ENCODE data around the gene MGAT3. TPM values are rescaled to one million over a fixed set of nuclear protein-coding genes. Genes with fewer than 3 reads are reported as not detected.

Gene MGAT3
- total RNA-seq, 2 donors from 2014 or later, result 8.9 to 19.1 TPM

DNA sequence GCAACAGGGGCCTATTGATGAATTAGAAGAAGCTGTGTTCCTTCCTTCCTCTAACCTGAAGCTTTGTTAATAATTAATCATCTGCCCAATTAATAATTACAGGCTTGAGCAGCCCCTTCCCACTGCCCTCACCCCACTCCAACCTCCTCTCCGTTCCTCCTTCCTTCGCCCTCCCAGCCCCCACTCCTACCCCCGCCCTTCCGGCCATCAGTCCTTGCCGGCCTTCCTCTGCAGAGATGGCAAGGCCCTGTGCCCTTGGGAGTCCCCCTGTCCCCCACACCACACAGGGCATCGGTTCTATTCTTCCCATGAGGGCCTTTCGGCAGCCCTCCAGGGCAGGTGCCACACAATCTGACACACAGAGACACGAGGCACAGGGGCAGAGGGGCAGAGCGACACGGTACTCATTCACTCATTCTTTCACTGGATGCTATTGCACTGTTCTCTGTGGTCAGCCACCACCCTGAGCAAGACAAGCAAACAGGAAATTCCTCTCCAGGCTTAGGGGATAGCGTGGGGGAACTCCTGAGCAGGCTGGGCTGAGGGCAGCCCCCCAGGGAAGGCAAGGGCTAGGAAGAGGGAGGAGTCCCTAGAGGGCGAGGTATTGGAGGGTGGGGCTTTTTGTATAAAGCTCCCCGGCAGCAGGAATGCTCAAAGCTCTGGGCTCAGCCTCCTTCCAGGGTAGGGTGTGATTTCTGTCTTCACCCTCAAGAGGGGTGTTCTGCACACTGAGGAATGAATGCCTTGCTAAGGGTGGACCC, 14.7 kb downstream of the MGAT3 start:
- peaks cover 35% of the 10 kb centered on the region for H3K4me1 ChIP-seq
- no peaks in the 10 kb centered on the region for H3K9me3 ChIP-seq
- no peak for TF ChIP-seq CTCF (IDR thresholded peaks at IDR 0.05)
- no peaks in the 10 kb centered on the region for H3K27me3 ChIP-seq
- H3K9ac ChIP-seq (ENCODE audit: low read depth in 2 of 2, low read length in 2 of 2), result peak overlapping the region in 1 of 2 donors; percentile 53
- intact Hi-C loops (cut with DNase I), result no loop called here
- H3K27ac ChIP-seq, result peak overlapping the region; percentile 27
- DNase-seq, result peak; percentile 59
- no peaks in the 10 kb centered on the region for H3K36me3 ChIP-seq
- H3K4me3 ChIP-seq, result no peak overlapping the region

DNA sequence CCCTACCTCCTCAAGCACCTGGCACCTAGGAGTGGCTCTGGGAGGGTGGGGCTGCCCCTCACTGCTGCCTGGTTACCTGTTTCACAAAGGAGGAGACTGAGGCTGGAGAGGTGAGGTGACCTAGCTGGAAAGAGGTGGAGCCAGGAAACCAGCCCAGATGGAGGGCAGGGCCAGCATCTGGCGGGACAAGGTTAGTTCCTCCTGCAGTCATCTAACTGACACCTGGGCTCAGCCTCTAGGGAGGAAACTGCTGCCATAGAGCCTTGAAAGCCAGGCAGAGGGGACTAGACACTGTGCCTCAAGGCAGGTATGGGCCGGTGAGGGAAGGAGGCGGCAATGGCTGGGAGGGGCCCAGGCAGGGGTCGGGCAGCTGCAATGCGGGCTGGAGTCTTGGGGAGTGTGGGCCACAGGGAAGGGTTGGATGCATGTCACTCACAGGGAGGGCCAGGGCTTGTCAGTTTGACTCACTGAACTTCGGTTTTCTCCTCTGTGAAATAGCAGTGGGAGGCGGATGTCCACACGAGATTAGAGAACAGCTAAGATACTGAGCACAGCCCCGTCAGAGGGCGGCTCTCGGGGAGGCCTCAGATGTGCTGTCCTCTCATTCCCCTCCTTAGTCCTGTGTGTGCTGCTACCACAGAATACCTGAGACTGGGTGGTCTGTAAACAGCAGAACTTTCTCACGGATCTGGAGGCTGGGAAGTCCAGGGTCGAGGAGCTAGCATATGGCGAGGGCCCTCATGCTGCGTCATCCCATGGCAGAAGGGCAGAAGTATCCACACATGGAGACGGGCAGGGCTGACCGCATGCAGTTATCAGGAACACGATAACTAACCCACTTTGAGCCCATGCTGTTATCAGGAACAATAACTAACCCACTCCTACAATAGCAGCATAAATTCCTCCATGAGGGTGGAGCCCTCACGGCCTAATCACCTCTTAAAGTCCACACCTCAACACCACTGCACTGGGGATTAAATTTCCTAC, 16.1 kb downstream of the MGAT3 start:
- peak overlapping the region; percentile 69 for H3K27ac ChIP-seq
- no peaks in the 10 kb centered on the region for H3K36me3 ChIP-seq
- TF ChIP-seq CTCF (IDR thresholded peaks at IDR 0.05), result no peak
- H3K9me3 ChIP-seq, result no peaks in the 10 kb centered on the region
- H3K9ac ChIP-seq (ENCODE audit: low read depth in 2 of 2, low read length in 2 of 2), result peak overlapping the region in 1 of 2 donors; percentile 53
- H3K4me1 ChIP-seq, result peaks cover 35% of the 10 kb centered on the region
- intact Hi-C loops (cut with DNase I), result no loop called here
- H3K4me3 ChIP-seq, result peak overlapping the region; percentile 14
- DNase-seq, result peak; percentile 93
- H3K27me3 ChIP-seq, result no peaks in the 10 kb centered on the region

DNA sequence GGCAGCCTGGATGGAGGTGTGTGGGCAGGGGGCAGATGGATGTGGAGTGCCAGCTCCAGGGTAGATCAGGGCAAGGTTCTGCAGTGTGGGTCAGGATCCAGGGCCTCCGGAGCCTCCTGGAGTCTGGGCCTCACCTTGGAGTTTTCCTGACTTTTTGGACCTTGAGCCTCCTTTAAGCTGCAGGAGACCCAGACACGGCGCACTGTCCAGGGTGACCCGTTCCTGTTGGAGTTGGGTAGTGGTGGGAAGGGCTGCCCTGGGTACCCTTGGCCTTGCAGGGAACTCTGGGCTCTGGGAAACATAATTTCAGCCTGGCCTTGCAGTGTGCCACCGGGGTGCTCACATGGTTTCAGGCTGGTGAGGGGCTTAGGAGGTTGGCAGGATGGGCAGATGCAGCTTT, 17.0 kb downstream of the MGAT3 start:
- H3K4me1 ChIP-seq, result peaks cover 35% of the 10 kb centered on the region
- peak overlapping the region in 1 of 2 donors; percentile 4 for H3K9ac ChIP-seq (ENCODE audit: low read depth in 2 of 2, low read length in 2 of 2)
- TF ChIP-seq CTCF (IDR thresholded peaks at IDR 0.05), result no peak
- no peaks in the 10 kb centered on the region for H3K9me3 ChIP-seq
- peak overlapping the region; percentile 69 for H3K27ac ChIP-seq
- H3K4me3 ChIP-seq, result peak overlapping the region; percentile 14
- no peak for DNase-seq
- H3K27me3 ChIP-seq, result no peaks in the 10 kb centered on the region
- H3K36me3 ChIP-seq, result no peaks in the 10 kb centered on the region
- intact Hi-C loops (cut with DNase I), result no loop called here

- Histone ChIP-seq H3K9me3 (no peaks in the 10 kb centered on the region), H3K9ac (ENCODE audit: low read depth in 2 of 2, low read length in 2 of 2) (peak overlapping the region in 1 of 2 donors; percentile 4), H3K4me1 (peaks cover 29% of the 10 kb centered on the region), H3K36me3 (no peaks in the 10 kb centered on the region), H3K4me3 (peak overlapping the region; percentile 14), H3K27me3 (no peaks in the 10 kb centered on the region), H3K27ac (peak overlapping the region; percentile 69)
- intact Hi-C loops (cut with DNase I), result no loop called here
- TF ChIP-seq CTCF (IDR thresholded peaks at IDR 0.05), result no peak
- DNase-seq, result peak; percentile 83
Observed at GRCh38 chr22:39474351-39475111, 17.7 kb downstream of the MGAT3 start.

DNA sequence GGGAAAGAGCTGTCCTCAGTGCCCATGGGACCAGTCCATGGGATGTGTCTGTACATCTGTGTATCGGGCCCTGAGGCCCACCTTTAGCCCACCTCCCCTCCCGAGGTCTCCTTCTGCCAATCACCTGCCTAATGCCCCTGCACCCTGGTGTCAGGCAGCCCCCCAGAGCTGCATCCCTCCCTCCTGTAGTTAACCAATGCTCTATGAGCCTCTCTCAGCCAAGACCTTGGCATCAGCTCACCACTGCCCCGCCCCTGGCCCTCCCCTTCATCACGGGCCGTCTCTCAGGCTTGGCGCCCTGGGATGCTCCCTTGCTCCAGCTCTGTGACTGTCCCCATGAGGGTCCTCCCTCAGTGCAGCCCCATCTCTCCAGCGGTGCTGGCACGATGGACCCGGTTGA, 18.5 kb downstream of the MGAT3 start:
- intact Hi-C loops (cut with DNase I), result no loop called here
- peaks cover 24% of the 10 kb centered on the region for H3K4me1 ChIP-seq
- no peak for TF ChIP-seq CTCF (IDR thresholded peaks at IDR 0.05)
- H3K36me3 ChIP-seq, result no peaks in the 10 kb centered on the region
- no peak overlapping the region for H3K4me3 ChIP-seq
- no peaks in the 10 kb centered on the region for H3K9me3 ChIP-seq
- H3K27ac ChIP-seq, result no peak overlapping the region
- no peak for DNase-seq
- no peaks in the 10 kb centered on the region for H3K27me3 ChIP-seq
- H3K9ac ChIP-seq (ENCODE audit: low read depth in 2 of 2, low read length in 2 of 2), result no peak overlapping the region

All from colonic mucosa (tissue), 4 donors.